ENCODE measurements around the gene ZNF433. TPM values are rescaled to one million over a fixed set of nuclear protein-coding genes. Genes with fewer than 3 reads are reported as not detected.

Gene ZNF433
- total RNA-seq, 2 donors from 2014 or later: 10.2 to 10.4 TPM

- Histone ChIP-seq H3K36me3 (peaks cover 0 to 8% of the 10 kb centered on the region in 2 donors), H3K4me3 (no peak overlapping the region), H3K27me3 (replicated peaks; ENCODE audit: insufficient read depth) (no peaks in the 10 kb centered on the region), H3K27ac (no peak overlapping the region), H3K4me1 (replicated peaks) (no peaks in the 10 kb centered on the region), H3K9me3 (peaks cover 4% of the 10 kb centered on the region)
- DNase-seq (ENCODE audit: low spot score): no peak
- WGBS: 76% methylated on average over 4 of the region's 4 CpGs
- TF ChIP-seq CTCF (IDR thresholded peaks at IDR 0.05): no peak
- intact Hi-C loops (cut with DNase I): no loop called here
These were observed 53.0 kb downstream of the ZNF433 start for GRCh38 chr19:11982526-11982925.

GRCh38 chr19:11979527-11979926, 56.0 kb downstream of the ZNF433 start:
- no peak for DNase-seq (ENCODE audit: low spot score)
- Histone ChIP-seq H3K36me3 (peaks cover 0 to 8% of the 10 kb centered on the region in 2 donors), H3K27me3 (replicated peaks; ENCODE audit: insufficient read depth) (no peaks in the 10 kb centered on the region), H3K4me3 (no peak overlapping the region), H3K4me1 (replicated peaks) (no peaks in the 10 kb centered on the region), H3K27ac (no peak overlapping the region), H3K9me3 (peaks cover 4% of the 10 kb centered on the region)
- WGBS: 93% methylated on average over 4 of the region's 4 CpGs
- TF ChIP-seq POLR2A (IDR thresholded peaks at IDR 0.05) (no peak), CTCF (IDR thresholded peaks at IDR 0.05) (no peak), POLR2AphosphoS5 (IDR thresholded peaks at IDR 0.05) (no peak)
- intact Hi-C loops (cut with DNase I): no loop called here

- H3K27me3 ChIP-seq (replicated peaks; ENCODE audit: insufficient read depth): no peaks in the 10 kb centered on the region
- TF ChIP-seq POLR2AphosphoS5 (IDR thresholded peaks at IDR 0.05) (no peak), POLR2A (IDR thresholded peaks at IDR 0.05) (no peak), CTCF (IDR thresholded peaks at IDR 0.05) (no peak)
- no peak for DNase-seq (ENCODE audit: low spot score)
- no peak overlapping the region for H3K27ac ChIP-seq
- 89% methylated on average over 9 of the region's 9 CpGs for WGBS
- H3K9me3 ChIP-seq: peaks cover 4% of the 10 kb centered on the region
- no peaks in the 10 kb centered on the region for H3K4me1 ChIP-seq (replicated peaks)
- intact Hi-C loops (cut with DNase I): no loop called here
- peaks cover 0 to 8% of the 10 kb centered on the region in 2 donors for H3K36me3 ChIP-seq
- no peak overlapping the region for H3K4me3 ChIP-seq
These were observed 56.9 kb downstream of the ZNF433 start for GRCh38 chr19:11978492-11979100.

- H3K27me3 ChIP-seq (replicated peaks; ENCODE audit: insufficient read depth): no peaks in the 10 kb centered on the region
- H3K36me3 ChIP-seq: no peaks in the 10 kb centered on the region
- 83% methylated on average over 5 of the region's 5 CpGs for WGBS
- H3K4me3 ChIP-seq: no peak overlapping the region
- no peak for DNase-seq (ENCODE audit: low spot score)
- H3K9me3 ChIP-seq: no peaks in the 10 kb centered on the region
- H3K4me1 ChIP-seq (replicated peaks): no peaks in the 10 kb centered on the region
- intact Hi-C loops (cut with DNase I): no loop called here
- no peak overlapping the region for H3K27ac ChIP-seq
- TF ChIP-seq POLR2AphosphoS5 (IDR thresholded peaks at IDR 0.05) (no peak), POLR2A (IDR thresholded peaks at IDR 0.05) (no peak), CTCF (IDR thresholded peaks at IDR 0.05) (no peak)
These were observed 62.3 kb downstream of the ZNF433 start for GRCh38 chr19:11973019-11973810.

- 92% methylated on average over 2 of the region's 2 CpGs for WGBS
- TF ChIP-seq POLR2A (IDR thresholded peaks at IDR 0.05) (no peak), POLR2AphosphoS5 (IDR thresholded peaks at IDR 0.05) (no peak), CTCF (IDR thresholded peaks at IDR 0.05) (no peak)
- H3K4me3 ChIP-seq: no peak overlapping the region
- no peaks in the 10 kb centered on the region for H3K36me3 ChIP-seq
- H3K9me3 ChIP-seq: no peaks in the 10 kb centered on the region
- intact Hi-C loops (cut with DNase I): no loop called here
- DNase-seq (ENCODE audit: low spot score): no peak
- no peaks in the 10 kb centered on the region for H3K4me1 ChIP-seq (replicated peaks)
- no peak overlapping the region for H3K27ac ChIP-seq
- H3K27me3 ChIP-seq (replicated peaks; ENCODE audit: insufficient read depth): no peaks in the 10 kb centered on the region
These were observed 64.4 kb downstream of the ZNF433 start for GRCh38 chr19:11971041-11971440.

Measured in prostate gland (tissue), 2 donors.